Measurements from ENCODE around the gene AKAP8L.

AKAP8L gene, protein sequence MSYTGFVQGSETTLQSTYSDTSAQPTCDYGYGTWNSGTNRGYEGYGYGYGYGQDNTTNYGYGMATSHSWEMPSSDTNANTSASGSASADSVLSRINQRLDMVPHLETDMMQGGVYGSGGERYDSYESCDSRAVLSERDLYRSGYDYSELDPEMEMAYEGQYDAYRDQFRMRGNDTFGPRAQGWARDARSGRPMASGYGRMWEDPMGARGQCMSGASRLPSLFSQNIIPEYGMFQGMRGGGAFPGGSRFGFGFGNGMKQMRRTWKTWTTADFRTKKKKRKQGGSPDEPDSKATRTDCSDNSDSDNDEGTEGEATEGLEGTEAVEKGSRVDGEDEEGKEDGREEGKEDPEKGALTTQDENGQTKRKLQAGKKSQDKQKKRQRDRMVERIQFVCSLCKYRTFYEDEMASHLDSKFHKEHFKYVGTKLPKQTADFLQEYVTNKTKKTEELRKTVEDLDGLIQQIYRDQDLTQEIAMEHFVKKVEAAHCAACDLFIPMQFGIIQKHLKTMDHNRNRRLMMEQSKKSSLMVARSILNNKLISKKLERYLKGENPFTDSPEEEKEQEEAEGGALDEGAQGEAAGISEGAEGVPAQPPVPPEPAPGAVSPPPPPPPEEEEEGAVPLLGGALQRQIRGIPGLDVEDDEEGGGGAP

GRCh38 chr19:15418579-15419412 lies at the start of gene AKAP8L:
AKAP8L (minus strand) TSS chr19:15418988; CDS start chr19:15418923, 65 bp downstream.
- TF ChIP-seq, protein P1, sequence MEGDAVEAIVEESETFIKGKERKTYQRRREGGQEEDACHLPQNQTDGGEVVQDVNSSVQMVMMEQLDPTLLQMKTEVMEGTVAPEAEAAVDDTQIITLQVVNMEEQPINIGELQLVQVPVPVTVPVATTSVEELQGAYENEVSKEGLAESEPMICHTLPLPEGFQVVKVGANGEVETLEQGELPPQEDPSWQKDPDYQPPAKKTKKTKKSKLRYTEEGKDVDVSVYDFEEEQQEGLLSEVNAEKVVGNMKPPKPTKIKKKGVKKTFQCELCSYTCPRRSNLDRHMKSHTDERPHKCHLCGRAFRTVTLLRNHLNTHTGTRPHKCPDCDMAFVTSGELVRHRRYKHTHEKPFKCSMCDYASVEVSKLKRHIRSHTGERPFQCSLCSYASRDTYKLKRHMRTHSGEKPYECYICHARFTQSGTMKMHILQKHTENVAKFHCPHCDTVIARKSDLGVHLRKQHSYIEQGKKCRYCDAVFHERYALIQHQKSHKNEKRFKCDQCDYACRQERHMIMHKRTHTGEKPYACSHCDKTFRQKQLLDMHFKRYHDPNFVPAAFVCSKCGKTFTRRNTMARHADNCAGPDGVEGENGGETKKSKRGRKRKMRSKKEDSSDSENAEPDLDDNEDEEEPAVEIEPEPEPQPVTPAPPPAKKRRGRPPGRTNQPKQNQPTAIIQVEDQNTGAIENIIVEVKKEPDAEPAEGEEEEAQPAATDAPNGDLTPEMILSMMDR (IDR thresholded peaks at IDR 0.05; ENCODE audit: control extremely low read depth, extremely low read depth, low read depth, missing control alignments) = peak; percentile 85
- CTCF ChIA-PET = interaction anchor here (0.7 to 4.0 kb wide), 36 partner anchors 9 to 327 kb away, joined by 3 to 50 read pairs (median 4); partner anchors contain the start of genes AKAP8, PGLYRP2 and RASAL3
- DNase-seq (ENCODE audit: extremely low spot score) = peak; percentile 100
- POLR2A ChIA-PET = interaction anchor here (0.5 to 1.8 kb wide), 13 partner anchors 9 to 882 kb away, joined by 3 to 18 read pairs (median 4); partner anchors contain the start of gene AKAP8

GRCh38 chr19:15467734-15468214 lies 49.0 kb upstream of the AKAP8L start:
- ChIA-PET POLR2A (no interaction called here), CTCF (interaction anchor here (1.2 kb wide), 1 partner anchor 10 kb away, joined by 6 read pairs; no protein-coding TSS in a partner anchor)
- no peak for DNase-seq (ENCODE audit: extremely low spot score)
- TF ChIP-seq, protein P1 (IDR thresholded peaks at IDR 0.05; ENCODE audit: control extremely low read depth, extremely low read depth, low read depth, missing control alignments) = no peak

DNA sequence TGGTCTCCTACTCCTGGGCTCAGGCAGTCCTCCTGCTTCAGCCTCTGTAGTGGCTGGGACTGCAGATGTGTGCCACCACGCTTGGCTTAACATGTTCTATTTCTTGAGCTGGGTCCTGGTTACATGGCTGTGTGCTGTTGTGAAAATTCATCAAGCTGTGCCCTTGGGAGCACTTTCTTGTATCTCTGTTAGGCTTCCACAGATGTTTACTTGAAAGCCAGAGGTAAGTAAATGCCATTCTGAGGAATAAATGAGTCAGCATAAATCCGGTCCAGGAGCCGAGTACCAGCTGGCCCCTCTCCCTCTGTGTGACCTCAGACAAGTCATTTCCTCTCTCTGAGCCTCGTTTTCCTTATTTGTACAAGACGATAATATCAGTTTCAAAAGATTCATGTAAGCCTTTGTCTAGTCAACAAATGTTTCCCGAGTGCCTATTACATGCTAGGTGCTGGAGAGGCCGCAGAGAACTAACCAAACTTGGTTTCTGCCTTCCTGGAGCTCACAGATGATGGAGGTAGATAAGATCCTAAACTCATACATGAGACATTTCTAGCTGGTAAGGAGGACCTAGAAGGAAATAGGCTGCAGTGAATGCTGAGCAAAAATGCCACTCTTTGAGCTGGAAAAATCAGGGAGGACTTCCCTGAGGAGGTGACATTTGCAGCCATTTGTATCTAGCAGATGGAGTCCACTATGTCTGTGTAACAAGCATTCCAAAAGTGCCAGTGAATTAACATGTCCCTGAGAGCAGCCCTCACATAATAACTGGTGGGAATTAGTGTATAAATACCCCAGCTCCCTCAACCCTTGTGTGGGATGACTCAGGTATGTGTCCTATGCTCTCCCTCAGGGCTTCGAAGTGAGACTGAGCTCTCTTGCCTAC lies 48.3 kb upstream of the AKAP8L start:
- POLR2A ChIA-PET = interaction anchor here (1.0 kb wide), 1 partner anchor 48 kb away, joined by 3 read pairs; the partner anchor contains the start of gene AKAP8L
- CTCF ChIA-PET = interaction anchor here (0.7 to 1.2 kb wide), 5 partner anchors 10 to 34 kb away, joined by 3 to 6 read pairs (median 3); no protein-coding TSS in a partner anchor
- TF ChIP-seq, protein P1 (IDR thresholded peaks at IDR 0.05; ENCODE audit: control extremely low read depth, extremely low read depth, low read depth, missing control alignments) = no peak
- DNase-seq (ENCODE audit: extremely low spot score) = no peak

DNA sequence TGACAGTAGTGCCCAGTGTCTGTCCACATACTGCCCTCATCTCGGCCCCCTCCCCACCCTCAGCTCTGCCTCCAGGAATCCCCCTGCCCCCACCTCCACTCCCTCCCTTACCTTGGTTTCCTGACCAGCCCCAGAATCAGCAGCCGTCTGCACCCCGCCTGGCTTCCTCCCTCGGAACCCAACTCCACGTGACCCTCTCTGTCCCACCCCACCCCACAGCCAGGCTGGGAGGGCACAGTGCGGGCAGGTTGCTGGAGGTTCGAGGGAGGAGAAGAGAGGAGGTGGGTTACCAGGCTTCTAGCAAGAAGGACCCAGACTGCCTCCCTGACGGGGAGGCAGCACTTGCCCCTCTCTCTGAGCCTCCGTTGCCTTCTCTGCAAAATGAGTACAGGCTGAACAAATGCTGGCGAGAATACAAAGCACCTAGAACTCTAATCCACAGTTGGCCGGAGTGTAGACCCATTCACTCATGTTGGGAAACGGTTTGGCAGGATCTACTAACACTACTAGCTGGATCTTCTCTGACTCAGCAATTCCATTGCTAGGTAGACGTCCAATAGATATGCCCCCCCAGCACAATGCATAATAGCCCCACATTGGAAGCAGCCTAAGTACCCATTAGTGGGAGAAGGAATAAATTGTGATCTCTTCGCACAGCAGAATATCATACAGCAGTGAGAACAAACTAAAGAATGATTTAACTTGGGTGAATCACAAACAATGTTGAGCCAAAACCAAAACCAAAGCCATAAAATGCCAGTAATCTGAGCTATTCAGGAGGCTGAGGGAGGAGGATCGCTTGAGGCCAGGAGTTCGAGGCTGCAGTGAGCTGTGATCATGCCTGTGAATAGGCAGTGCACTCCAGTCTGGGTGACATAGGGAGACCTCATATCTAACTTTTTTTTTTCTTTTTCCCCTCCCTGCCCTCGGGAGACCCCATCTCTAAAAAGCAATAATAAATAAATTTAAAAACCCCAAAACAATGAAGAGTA lies 45.9 kb upstream of the AKAP8L start, which contains the start of gene RASAL3:
Gene RASAL3, minus strand, starts transcription at position 151 of the 992 bp plus-strand sequence. CDS start 186 bp downstream, outside the sequence.
- ChIA-PET CTCF (interaction anchor here (1.0 to 1.9 kb wide), 2 partner anchors 45 to 91 kb away, joined by 4 to 5 read pairs; no protein-coding TSS in a partner anchor), POLR2A (no interaction called here)
- TF ChIP-seq, protein P1 (IDR thresholded peaks at IDR 0.05; ENCODE audit: control extremely low read depth, extremely low read depth, low read depth, missing control alignments) = no peak
- peak; percentile 70 for DNase-seq (ENCODE audit: extremely low spot score)

Data from GM10248 (cell line).